Measurements from ENCODE around the gene PDE4D.

Gene PDE4D

GRCh38 chr5:59130431-59130830, 763.1 kb downstream of the PDE4D start:
- DNase-seq = no peak

DNA sequence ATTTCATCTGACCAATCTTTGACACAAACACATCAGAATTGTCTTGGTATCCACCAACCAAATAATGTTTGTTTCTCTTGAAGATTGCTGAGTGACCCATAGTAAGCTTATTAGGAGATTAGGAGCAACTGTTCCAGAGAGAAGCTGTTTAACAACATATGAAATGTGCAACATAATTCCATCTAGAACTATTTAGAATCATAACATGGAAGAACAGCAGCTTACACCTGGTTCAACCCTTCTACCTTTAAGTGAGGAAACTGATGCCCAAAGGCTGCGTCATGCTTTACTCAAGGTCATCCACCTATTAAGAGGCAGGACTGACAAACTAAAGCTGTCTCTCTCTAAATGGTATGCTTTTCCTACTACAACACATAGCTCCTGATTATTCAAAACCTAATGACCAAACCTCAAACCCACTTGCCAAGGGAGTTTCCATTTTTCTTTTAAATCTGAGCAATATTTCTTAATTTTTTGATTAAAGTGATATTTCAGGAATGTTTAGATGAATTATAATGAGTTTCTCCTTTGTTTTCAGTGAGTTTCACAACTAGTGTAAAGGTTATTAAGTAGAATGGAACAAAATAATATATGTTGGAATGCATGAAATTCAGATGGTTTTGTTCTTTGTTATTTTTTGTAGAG, 764.8 kb downstream of the PDE4D start:
- no peak for DNase-seq

DNA sequence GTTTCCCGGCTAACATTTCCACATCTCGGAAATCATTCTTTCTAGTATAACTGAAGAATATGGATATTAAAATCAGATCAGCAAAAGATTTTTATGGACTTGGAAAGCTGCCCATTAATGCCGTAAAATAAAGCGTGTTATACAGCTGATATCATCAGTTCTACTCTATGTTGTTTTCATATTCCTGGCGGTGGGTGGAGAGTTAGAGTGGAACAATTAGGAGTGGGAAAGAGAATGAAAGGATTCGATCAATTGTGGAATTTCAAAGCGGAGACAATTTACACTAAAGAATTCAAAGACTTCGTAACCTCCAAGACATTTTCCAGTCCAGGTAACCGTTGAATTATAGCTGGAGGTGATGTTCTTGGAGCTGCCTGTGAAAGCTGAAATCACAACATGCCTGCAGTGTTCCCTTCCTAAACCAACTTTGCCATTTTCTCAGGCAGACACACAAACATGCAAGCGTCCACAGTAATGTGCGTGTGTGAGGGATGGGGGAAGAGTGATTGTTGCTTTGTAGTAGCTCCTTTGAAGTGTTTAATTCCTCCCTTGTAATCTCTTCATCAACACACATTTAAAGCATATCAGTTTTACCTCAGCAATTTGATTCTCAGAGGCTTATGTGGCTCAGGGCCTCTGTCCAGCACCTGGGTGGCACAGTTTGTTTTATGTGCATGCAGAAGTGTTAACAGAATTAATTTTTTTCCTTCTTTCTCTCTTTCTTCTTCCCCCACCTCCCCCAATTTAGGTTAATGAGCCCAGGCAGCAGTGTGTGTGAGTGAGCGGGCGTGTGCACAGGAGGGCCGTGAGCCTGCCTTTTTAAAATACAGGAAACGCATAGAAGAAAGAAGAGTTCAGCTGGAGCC, 766.6 kb downstream of the PDE4D start:
- peak; percentile 52 for DNase-seq

- DNase-seq = peak; percentile 5
These were observed 767.4 kb downstream of the PDE4D start for GRCh38 chr5:59126016-59126707.

GRCh38 chr5:59125011-59125961, 768.2 kb downstream of the PDE4D start:
- DNase-seq = peak; percentile 15

DNA sequence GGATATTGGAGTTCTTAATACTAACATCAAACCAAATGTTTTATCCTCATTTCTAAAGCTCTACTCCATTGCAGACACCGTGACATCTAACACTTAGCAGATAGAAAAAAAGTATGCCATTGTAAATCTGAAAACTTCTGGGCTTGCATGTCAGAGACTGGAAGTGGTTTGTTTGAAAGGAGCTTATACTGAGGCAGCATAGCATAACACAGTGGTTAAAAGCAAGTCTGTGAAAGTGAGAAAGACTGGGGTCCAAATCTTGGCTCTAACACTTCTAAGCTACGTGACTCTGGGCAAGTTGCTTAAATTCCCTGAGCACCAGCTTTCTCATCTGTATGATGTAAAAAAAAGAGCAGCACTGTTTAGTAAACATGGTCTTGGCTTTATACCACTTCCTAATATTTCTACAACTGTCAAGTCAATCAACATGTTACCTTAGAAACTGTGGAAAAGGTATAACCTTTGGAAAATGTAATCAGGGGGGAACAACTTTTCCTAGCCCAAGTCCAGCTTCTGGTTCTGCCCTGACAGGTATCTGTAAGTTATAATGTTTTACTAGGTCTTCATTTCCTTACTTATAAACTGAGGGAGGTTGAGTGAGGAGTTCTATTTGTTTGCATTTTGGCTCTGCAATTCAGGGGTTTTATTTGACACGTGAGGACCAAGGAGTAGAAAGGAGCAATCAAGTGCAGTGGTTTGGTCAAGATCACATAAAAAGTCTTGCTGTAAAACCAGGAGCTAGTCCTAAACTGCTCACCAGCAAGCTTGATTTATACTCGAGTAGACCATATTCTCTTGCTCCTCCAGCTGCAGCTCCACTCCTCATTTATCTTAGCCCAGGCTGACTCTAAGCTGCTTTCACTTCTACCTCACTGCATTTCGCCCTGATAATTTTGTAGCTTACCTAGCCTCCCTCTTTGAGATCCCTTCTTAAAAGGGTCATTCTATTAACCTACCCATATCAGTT, 769.6 kb downstream of the PDE4D start:
- no peak for DNase-seq

- no peak for DNase-seq
These were observed 774.0 kb downstream of the PDE4D start for GRCh38 chr5:59119480-59119879.

DNA sequence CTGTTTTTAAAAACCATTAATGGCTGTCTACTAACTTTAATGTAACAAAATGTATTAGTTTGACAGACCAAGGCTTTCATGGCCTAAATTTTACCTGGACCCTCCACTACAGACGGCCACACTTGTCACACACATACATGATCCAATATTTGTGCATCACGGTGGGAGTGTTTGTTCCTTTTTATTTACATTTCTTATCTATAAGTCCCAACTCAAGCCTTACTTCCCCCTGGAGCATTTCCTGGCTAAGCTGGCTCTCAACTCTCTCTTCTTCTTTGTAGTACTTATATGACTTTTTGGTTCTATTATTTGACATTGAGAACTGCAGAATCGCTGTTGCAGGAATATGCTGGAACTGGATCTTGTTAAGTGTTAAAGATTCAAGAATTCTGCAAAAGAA, 776.2 kb downstream of the PDE4D start:
- no peak for DNase-seq

DNA sequence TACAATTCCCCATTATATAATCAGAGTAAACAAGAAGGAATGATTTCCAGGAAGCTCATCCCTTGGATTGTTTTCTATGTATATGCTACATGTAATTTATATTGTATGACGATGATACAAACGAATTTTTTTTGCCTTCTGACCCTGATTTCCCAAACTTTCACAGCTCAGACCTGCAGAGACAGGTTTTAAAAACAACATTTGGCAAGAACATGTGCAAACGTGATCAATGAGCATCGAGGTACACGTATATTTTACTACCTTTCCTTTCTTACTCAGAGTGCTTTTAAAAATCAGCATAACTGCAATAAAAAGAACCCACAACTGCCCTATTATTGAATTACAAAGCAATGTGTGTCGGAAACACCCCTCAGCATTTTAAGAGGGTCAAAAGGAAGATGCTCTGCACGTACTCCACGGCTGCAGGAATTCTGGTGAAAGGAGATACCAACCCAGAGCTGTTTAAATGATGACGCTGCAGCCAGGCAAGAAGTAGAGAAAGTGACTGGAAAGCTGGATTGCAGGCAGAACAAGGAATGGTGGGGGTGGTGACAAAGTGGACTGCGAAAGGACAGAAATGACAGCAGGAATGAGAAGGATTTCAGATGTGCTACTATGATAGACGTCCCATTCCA, 777.2 kb downstream of the PDE4D start:
- DNase-seq = peak; percentile 49

DNA sequence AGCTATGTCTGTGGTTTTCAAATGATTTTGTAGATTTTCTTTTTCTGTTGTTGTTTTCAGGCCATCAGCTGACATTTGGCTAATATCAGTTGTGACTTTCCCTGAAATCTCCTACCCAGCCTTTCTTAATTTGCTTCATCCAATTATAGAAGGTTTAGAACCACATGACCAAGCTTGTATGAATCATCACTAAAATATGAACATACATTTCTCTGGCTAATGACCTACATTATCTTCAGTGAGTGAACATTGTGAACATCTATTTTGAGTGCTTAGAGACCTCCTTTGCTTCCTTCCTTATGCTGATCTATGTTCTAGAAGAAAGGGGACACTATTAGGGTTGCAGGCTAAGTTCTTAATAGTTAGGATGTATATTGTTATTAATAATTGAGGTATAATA, 778.2 kb downstream of the PDE4D start:
- peak; percentile 60 for DNase-seq

DNA sequence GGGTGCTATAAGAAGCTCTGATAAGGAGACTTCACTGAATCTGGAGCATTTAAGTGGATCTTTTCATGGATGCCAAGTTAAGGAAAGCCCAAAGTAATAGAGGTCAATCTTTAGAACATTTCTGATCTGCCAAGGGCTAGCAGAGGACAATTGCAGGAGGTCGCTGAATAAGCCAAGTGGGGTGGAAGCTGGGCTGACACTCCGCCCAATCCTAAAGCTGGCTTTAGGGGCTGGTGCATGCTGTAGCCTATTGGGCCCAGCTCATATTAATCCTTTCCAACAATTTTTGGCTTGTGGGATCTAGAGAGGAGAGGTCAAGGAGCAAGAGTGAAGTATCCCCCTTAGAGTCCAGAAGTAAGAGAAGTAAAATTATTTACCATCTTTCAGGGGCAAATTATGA, 784.1 kb downstream of the PDE4D start:
- no peak for DNase-seq

DNA sequence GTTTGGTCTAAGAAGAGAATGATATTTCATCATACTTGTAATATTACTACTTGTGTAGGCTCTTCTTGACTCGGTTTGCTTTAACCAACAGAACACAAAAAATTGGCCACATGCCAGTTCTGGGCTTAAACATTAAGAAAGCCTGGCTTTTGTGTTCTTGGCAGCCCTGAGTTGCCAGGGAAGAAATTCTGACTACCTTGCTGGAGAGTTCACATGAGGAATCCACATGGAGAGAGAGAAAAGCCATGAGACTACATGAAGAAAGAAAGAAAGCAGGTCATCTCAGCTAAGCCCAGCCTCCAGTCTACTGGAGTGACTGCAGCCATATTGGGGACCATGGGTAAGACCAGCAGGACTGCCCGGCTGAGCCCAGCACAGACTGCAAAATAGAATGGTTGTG, 785.8 kb downstream of the PDE4D start:
- DNase-seq = no peak

- no peak for DNase-seq
These were observed 789.0 kb downstream of the PDE4D start for GRCh38 chr5:59104400-59105127.

DNA sequence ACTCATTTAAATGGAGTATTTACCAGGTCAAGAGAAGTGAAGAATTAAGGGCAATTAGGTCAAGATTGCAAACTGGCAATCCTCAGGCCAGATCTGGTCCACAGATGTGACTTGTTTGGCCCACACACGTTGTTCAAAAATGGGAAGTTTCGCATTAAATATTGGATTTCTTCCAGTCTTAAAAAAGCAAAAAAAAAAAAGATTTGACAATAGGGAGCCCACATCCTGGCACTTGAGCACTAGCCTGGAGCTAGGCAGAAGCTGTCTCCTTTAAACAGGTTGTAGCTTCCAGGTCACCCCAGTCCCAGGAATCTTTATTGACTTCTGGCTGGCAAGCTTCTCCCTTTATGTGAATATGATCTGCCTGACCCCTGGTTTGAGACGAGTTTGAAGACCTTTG, 790.2 kb downstream of the PDE4D start:
- DNase-seq = no peak

GRCh38 chr5:59102437-59102836, 791.1 kb downstream of the PDE4D start:
- DNase-seq = no peak

GRCh38 chr5:59100875-59101274, 792.7 kb downstream of the PDE4D start:
- DNase-seq = no peak

DNA sequence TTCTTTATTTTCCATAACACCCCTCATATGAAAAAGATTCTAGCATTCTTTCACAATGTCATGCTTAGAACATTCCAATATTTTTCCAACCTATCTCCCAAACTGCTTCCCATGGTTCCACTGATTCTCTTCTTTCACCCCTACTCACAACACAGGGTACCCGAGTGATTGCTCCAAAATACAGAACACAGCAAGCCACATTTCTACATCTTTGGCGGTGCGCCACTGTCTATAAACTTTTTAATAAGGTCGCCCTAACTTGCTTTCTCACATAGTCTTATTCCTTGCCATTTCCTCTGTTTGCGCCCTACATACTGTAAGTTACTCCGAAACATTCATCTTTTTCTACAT, 793.6 kb downstream of the PDE4D start:
- no peak for DNase-seq

- peak; percentile 58 for DNase-seq
These were observed 794.1 kb downstream of the PDE4D start for GRCh38 chr5:59099270-59099994.

GRCh38 chr5:59098743-59099142, 794.8 kb downstream of the PDE4D start:
- DNase-seq = no peak
